K562 (cell line): ENCODE measurements around the gene MEGF9. TPM values are rescaled to one million over a fixed set of nuclear protein-coding genes. Genes with fewer than 3 reads are reported as not detected.

ENCODE experiments used
- ATAC-seq: fragments of 200-7000 bp; cut with Tn5 transposase; 3 replicates; pipeline ENCODE4 v1.9.1; 2020; ENCODE audit warnings: moderate library complexity
- BruUV-seq: library from RNA; stranded (reverse); fragments of 400-500 nt; replicated peaks from 2 replicates; lab custom pipeline; 2021; lab: Mats Ljungman, UMichigan
- CTCF ChIA-PET: fragments of 300-600 bp; formaldehyde crosslinking; extraction: SDS; loops from one replicate; lab custom pipeline; 2021; ENCODE audit warnings: low intra/inter-chr PET ratio; lab: Yijun Ruan, JAX
- POLR2A ChIA-PET: fragments of 300-600, 350-650 bp; sonication (Branson Sonifier 250); formaldehyde crosslinking; extraction: SDS; loops from one replicate; lab custom pipeline; 2021; ENCODE audit warnings: antibody characterized with exemption, inconsistent platforms; lab: Yijun Ruan, JAX
- DNase-seq, 4 experiments: peaks; one replicate each; pipeline versions ENCODE4 v3.0.0 to v3.0.0-alpha.2; 2011 to 2018; ENCODE audit warnings: low spot score in 3 of 4, mixed read lengths in 3 of 4; ENCODE audit errors: extremely low read depth in 1 of 4
- FAIRE-seq: peaks from 2 replicates; lab custom pipeline; 2011; peaks lifted over from hg19 to GRCh38; lab: Jason Lieb, UNC
- H2AFZ ChIP-seq: 2 replicates; pipeline ENCODE4 v1.6.0; 2011; ENCODE audit warnings: low read depth, low read length, control low read depth, inconsistent platforms
- H3K27ac ChIP-seq: fragments of 200-600 bp; 3 replicates; pipeline ENCODE4 v1.8.0; 2011; ENCODE audit warnings: low read depth, mild to moderate bottlenecking, control low read depth, inconsistent platforms, low read length, moderate library complexity, mixed read lengths; ENCODE audit errors: extremely low read depth
- H3K27me3 ChIP-seq, 2 experiments: fragments of 300-600 bp in 1 of 2; 2 replicates in 1 of 2; 3 replicates in 1 of 2; pipeline versions ENCODE4 v1.6.0 to v1.8.0; 2011; ENCODE audit warnings: inconsistent platforms in 2 of 2, low read length in 2 of 2, mild to moderate bottlenecking in 1 of 2, mixed read lengths in 1 of 2, moderate library complexity in 1 of 2; ENCODE audit not compliant: control insufficient read depth in 2 of 2, insufficient read depth in 2 of 2
- H3K36me3 ChIP-seq: fragments of 300-600 bp; 3 replicates; pipeline ENCODE4 v1.8.0; 2011; ENCODE audit warnings: mild to moderate bottlenecking, low read length, inconsistent platforms; ENCODE audit not compliant: control insufficient read depth, insufficient read depth
- H3K4me1 ChIP-seq, 2 experiments: fragments of 200-600 bp in 1 of 2; replicated peaks in 1 of 2; 2 replicates in 1 of 2; 3 replicates in 1 of 2; pipeline versions ENCODE4 v1.5.1 to v1.8.0; 2011; ENCODE audit warnings: inconsistent platforms in 2 of 2, low read length in 2 of 2, mild to moderate bottlenecking in 1 of 2, mixed read lengths in 1 of 2, moderate library complexity in 1 of 2; ENCODE audit not compliant: control insufficient read depth in 2 of 2, insufficient read depth in 2 of 2
- H3K4me2 ChIP-seq: 2 replicates; pipeline ENCODE4 v1.6.1; 2011; ENCODE audit warnings: low read length, control low read depth, inconsistent platforms, mixed read lengths; ENCODE audit not compliant: insufficient read depth
- H3K4me3 ChIP-seq: fragments of 200-600 bp; sonication (generic), shearing (Covaris generic); 2 replicates; pipeline ENCODE4 v1.5.1; 2016; ENCODE audit warnings: control low read depth, inconsistent platforms
- H3K79me2 ChIP-seq: fragments of 200-600 bp; 3 replicates; pipeline ENCODE4 v1.8.0; 2011; ENCODE audit warnings: low read length, inconsistent platforms; ENCODE audit not compliant: control insufficient read depth, insufficient read depth
- H3K9ac ChIP-seq, 2 experiments: 2 replicates each; pipeline versions ENCODE4 v1.6.0 to v1.6.1; 2011; ENCODE audit warnings: low read depth in 2 of 2, low read length in 2 of 2, control low read depth in 1 of 2, inconsistent platforms in 1 of 2, mild to moderate bottlenecking in 1 of 2, mixed read lengths in 1 of 2; ENCODE audit not compliant: insufficient read depth in 1 of 2
- H3K9me1 ChIP-seq: one replicate; pipeline ENCODE4 v1.6.0; 2011; ENCODE audit warnings: inconsistent platforms, mild to moderate bottlenecking, low read length, moderate library complexity; ENCODE audit not compliant: control insufficient read depth, insufficient read depth
- H3K9me3 ChIP-seq: replicated peaks from 2 replicates; pipeline ENCODE4 v1.5.1; 2011; ENCODE audit warnings: low read depth, low read length, inconsistent platforms; ENCODE audit not compliant: control insufficient read depth, insufficient read depth
- H4K20me1 ChIP-seq: replicated peaks from 2 replicates; pipeline ENCODE4 v1.6.1; 2011; ENCODE audit warnings: low read length, inconsistent platforms, mixed read lengths; ENCODE audit not compliant: control insufficient read depth, insufficient read depth
- ARNT ChIP-seq, 2 experiments: fragments of 450-650 bp; IDR thresholded peaks; 2 replicates each; pipeline ENCODE4 v1.6.1; 2016; ENCODE audit warnings: mild to moderate bottlenecking in 1 of 2
- ESRRB ChIP-seq: fragments of 250-450 bp; sonication (Bioruptor Pico); IDR thresholded peaks from 2 replicates; pipeline ENCODE4 v1.5.0; 2020; ENCODE audit warnings: mild to moderate bottlenecking, moderate library complexity, borderline replicate concordance
- GATAD2A ChIP-seq: fragments of 450-650 bp; IDR thresholded peaks from 2 replicates; pipeline ENCODE4 v1.6.1; 2017
- KLF10 ChIP-seq: fragments of 250-450 bp; sonication (Bioruptor Pico); IDR thresholded peaks from 2 replicates; pipeline ENCODE4 v1.6.1; 2021; ENCODE audit warnings: matching md5 sums
- MYBL2 ChIP-seq, 2 experiments: fragments of 450-650 bp in 1 of 2; sonication (generic) in 1 of 2; formaldehyde crosslinking in 1 of 2; IDR thresholded peaks; 2 replicates each; pipeline versions ENCODE4 v1.6.1 to v1.8.1; 2017 to 2022; ENCODE audit warnings: borderline replicate concordance in 1 of 2, inconsistent platforms in 1 of 2, low read depth in 1 of 2, mild to moderate bottlenecking in 1 of 2, missing genetic modification reagents in 1 of 2, moderate library complexity in 1 of 2
- PHB ChIP-seq: fragments of 250-450 bp; sonication (Bioruptor Pico); IDR thresholded peaks from 2 replicates; pipeline ENCODE4 v1.5.0; 2021
- SAFB2 ChIP-seq: fragments of 200-400 bp; formaldehyde crosslinking; IDR thresholded peaks from 2 replicates; pipeline ENCODE4 v1.6.1; 2018; ENCODE audit warnings: borderline replicate concordance, low read length, low read depth, moderate library complexity; ENCODE audit not compliant: severe bottlenecking
- XRCC5 ChIP-seq: fragments of 200-400 bp; formaldehyde crosslinking; IDR thresholded peaks from 2 replicates; pipeline ENCODE4 v1.6.1; 2017; ENCODE audit warnings: low read depth, mild to moderate bottlenecking, low read length
- ZFP1 ChIP-seq: fragments of 450-650 bp; formaldehyde crosslinking; IDR thresholded peaks from 2 replicates; pipeline ENCODE4 v1.4.0; 2020; ENCODE audit warnings: mild to moderate bottlenecking, mixed read lengths
- ZNF263 ChIP-seq: sonication (generic); formaldehyde crosslinking; IDR thresholded peaks from 2 replicates; pipeline ENCODE4 v1.8.0; 2022; ENCODE audit warnings: mild to moderate bottlenecking, missing genetic modification reagents, borderline replicate concordance
- ZNF395 ChIP-seq: fragments of 200-800 bp; sonication (Bioruptor generic); IDR thresholded peaks from 2 replicates; pipeline ENCODE4 v1.6.1; 2017; ENCODE audit warnings: missing genetic modification characterization, missing compliant biosample characterization
- in situ Hi-C: fragments of 300-500 bp; cut with MboI; formaldehyde crosslinking; loops from 4 replicates; pipeline ENCODE4 v1.15.0; 2018; ENCODE audit warnings: inconsistent platforms, mixed read lengths
- intact Hi-C: fragments of 100-400 bp; cut with micrococcal nuclease; formaldehyde crosslinking; loops from 2 replicates; pipeline ENCODE4 v1.14.2; 2022
- polyA plus RNA-seq, 8 experiments: library from polyadenylated mRNA; depleted of rRNA in 4 of 8; stranded (reverse) in 5 of 8; unstranded in 3 of 8; fragments of >200 nt; fragmentation: Nextera tagmentation in 2 of 8; fragmentation: Illumina TruSeq in 1 of 8; extraction: Ambion mirVana in 2 of 8; extraction: Trizol in 1 of 8; gene quantifications; 2 replicates each; pipeline versions ENCODE4 v1.2.1 to v1.2.3, GENCODE V29; 2011 to 2014; ENCODE audit warnings: inconsistent platforms in 1 of 8, missing spikeins in 1 of 8
- total RNA-seq, 7 experiments: library from RNA; depleted of rRNA in 6 of 7; stranded (reverse); fragments of >200 nt in 6 of 7; fragmentation: Illumina TruSeq in 2 of 7; extraction: Trizol in 2 of 7; gene quantifications; 2 replicates each; pipeline versions ENCODE4 v1.2.1 to v1.2.3, GENCODE V29; 2011 to 2021; ENCODE audit warnings: low replicate concordance in 1 of 7
- TF ChIP-seq, protein P1 (sequence below): fragments of 250-450 bp; sonication (Bioruptor Pico); IDR thresholded peaks from 2 replicates; pipeline ENCODE4 v1.4.0; 2020; ENCODE audit warnings: mild to moderate bottlenecking, moderate library complexity
- TF ChIP-seq, protein P2 (sequence below): sonication (generic); formaldehyde crosslinking; IDR thresholded peaks from 2 replicates; pipeline ENCODE4 v1.8.1; 2022; ENCODE audit warnings: missing genetic modification reagents

The MEGF9 gene
- total and polyA plus RNA-seq, 9 of the 15 experiments (the other 6 are each of a cell fraction or from before 2014, with no cell fraction given) = 2.1 to 6.2 (median 3.8) TPM

DNA sequence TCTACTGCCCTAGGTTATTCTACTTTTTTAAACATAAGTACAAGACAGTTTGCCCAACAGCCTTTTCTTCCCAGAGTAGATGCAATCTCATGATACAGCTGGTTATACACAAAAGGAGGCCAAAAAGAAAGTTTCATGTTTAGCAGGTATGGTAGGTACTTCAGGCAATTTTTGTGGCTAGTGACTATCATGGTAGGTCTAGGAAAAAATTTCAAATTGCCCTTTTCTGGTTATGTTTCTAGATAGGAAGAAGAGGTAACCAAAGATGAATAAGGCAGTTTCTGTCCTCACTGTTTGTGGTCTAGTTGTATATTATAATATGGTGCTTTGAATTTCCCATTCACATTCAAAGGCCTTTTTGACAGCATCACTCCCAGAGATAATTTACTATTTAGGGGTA lies 19.7 kb downstream of the MEGF9 start:
- DNase-seq = no peak

DNA sequence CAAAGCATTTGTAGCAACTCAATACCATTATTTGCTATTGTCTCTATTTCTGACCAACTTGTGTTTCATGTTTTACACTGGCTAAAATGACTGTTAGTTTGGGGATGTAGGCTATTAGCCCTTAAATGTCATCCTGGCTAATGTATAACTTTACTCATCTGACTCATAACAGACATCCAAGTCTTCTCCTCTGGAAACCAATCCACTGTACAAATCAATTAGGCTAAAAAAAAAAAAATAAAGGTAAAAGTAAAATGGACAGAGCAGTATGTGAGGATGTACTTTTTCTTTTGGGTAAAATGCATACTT lies 20.6 kb downstream of the MEGF9 start:
- no peaks in the 10 kb centered on the region for H3K9me3 ChIP-seq
- no peak overlapping the region for H3K27ac ChIP-seq
- H3K9me1 ChIP-seq = no peaks in the 10 kb centered on the region
- DNase-seq (no peak), FAIRE-seq (no peak), ATAC-seq (no peak)
- CTCF ChIA-PET = no interaction called here
- intact Hi-C loops = no loop called here
- no TSS peak for BruUV-seq
- H3K79me2 ChIP-seq = no peaks in the 10 kb centered on the region
- H3K4me3 ChIP-seq = no peak overlapping the region
- POLR2A ChIA-PET = no interaction called here
- no peaks in the 10 kb centered on the region for H3K4me1 ChIP-seq
- H3K36me3 ChIP-seq = no peaks in the 10 kb centered on the region; the same call in 2 of the 3 replicates
- no peaks in the 10 kb centered on the region for H4K20me1 ChIP-seq
- in situ Hi-C loops = no loop called here
- no peak overlapping the region for H3K4me2 ChIP-seq
- no peak overlapping the region for H3K9ac ChIP-seq
- H2AFZ ChIP-seq = no peak overlapping the region
- H3K27me3 ChIP-seq = no peaks in the 10 kb centered on the region
- TF ChIP-seq, protein P1, sequence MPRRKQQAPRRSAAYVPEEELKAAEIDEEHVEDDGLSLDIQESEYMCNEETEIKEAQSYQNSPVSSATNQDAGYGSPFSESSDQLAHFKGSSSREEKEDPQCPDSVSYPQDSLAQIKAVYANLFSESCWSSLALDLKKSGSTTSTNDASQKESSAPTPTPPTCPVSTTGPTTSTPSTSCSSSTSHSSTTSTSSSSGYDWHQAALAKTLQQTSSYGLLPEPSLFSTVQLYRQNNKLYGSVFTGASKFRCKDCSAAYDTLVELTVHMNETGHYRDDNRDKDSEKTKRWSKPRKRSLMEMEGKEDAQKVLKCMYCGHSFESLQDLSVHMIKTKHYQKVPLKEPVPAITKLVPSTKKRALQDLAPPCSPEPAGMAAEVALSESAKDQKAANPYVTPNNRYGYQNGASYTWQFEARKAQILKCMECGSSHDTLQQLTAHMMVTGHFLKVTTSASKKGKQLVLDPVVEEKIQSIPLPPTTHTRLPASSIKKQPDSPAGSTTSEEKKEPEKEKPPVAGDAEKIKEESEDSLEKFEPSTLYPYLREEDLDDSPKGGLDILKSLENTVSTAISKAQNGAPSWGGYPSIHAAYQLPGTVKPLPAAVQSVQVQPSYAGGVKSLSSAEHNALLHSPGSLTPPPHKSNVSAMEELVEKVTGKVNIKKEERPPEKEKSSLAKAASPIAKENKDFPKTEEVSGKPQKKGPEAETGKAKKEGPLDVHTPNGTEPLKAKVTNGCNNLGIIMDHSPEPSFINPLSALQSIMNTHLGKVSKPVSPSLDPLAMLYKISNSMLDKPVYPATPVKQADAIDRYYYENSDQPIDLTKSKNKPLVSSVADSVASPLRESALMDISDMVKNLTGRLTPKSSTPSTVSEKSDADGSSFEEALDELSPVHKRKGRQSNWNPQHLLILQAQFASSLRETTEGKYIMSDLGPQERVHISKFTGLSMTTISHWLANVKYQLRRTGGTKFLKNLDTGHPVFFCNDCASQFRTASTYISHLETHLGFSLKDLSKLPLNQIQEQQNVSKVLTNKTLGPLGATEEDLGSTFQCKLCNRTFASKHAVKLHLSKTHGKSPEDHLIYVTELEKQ = no peak
- no peak for TF ChIP-seq PHB (CRISPR knock-in tag)
- no peak for TF ChIP-seq ZNF263 (CRISPR knock-in tag)
- TF ChIP-seq, protein P2, sequence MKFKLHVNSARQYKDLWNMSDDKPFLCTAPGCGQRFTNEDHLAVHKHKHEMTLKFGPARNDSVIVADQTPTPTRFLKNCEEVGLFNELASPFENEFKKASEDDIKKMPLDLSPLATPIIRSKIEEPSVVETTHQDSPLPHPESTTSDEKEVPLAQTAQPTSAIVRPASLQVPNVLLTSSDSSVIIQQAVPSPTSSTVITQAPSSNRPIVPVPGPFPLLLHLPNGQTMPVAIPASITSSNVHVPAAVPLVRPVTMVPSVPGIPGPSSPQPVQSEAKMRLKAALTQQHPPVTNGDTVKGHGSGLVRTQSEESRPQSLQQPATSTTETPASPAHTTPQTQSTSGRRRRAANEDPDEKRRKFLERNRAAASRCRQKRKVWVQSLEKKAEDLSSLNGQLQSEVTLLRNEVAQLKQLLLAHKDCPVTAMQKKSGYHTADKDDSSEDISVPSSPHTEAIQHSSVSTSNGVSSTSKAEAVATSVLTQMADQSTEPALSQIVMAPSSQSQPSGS (CRISPR knock-in tag) = no peak
- TF ChIP-seq SAFB2 = no peak
- no peak for TF ChIP-seq ZNF395 (CRISPR knock-in tag)
- no peak for TF ChIP-seq ARNT (IDR thresholded peaks at IDR 0.05)

More for the DNA sequence above, 19.7 kb downstream of the MEGF9 start:
- H3K27ac ChIP-seq = no peak overlapping the region
- H3K9ac ChIP-seq = no peak overlapping the region
- no TSS peak for BruUV-seq
- no peaks in the 10 kb centered on the region for H3K9me1 ChIP-seq
- H3K4me3 ChIP-seq = no peak overlapping the region
- intact Hi-C loops = no loop called here
- no peak for TF ChIP-seq ZFP1
- TF ChIP-seq MYBL2 (IDR thresholded peaks at IDR 0.05; ENCODE audit: low read depth) = no peak
- no peak for TF ChIP-seq MYBL2 (CRISPR knock-in tag; IDR thresholded peaks at IDR 0.05; ENCODE audit: borderline replicate concordance)
- TF ChIP-seq GATAD2A = no peak
- TF ChIP-seq KLF10 (CRISPR knock-in tag) = no peak
- TF ChIP-seq ESRRB (CRISPR knock-in tag) = no peak
- no peak for TF ChIP-seq XRCC5
- H3K27me3 ChIP-seq = no peaks in the 10 kb centered on the region
- no peaks in the 10 kb centered on the region for H3K9me3 ChIP-seq
- H2AFZ ChIP-seq = no peak overlapping the region
- in situ Hi-C loops = no loop called here
- ChIA-PET CTCF (no interaction called here), POLR2A (interaction anchor here (1.0 kb wide), 1 partner anchor 24 kb away, joined by 3 read pairs; no protein-coding TSS in a partner anchor)
- FAIRE-seq = no peak
- H4K20me1 ChIP-seq = no peaks in the 10 kb centered on the region
- ATAC-seq = no peak
- H3K79me2 ChIP-seq = no peaks in the 10 kb centered on the region
- no peaks in the 10 kb centered on the region for H3K4me1 ChIP-seq
- H3K36me3 ChIP-seq = no peaks in the 10 kb centered on the region; the same call in 2 of the 3 replicates
- no peak overlapping the region for H3K4me2 ChIP-seq
